Ovary (tissue), 3 donors: ENCODE data around the gene APBA2.

ENCODE experiments used
- CTCF ChIP-seq, 3 donors: fragments of 450-650 bp in 2 of 3; fragments of 200-600 bp in 1 of 3; IDR thresholded peaks; one replicate each; pipeline versions ENCODE4 v1.5.1 to v1.8.0; 2016 to 2022; ENCODE audit warnings: antibody characterized with exemption in 3 of 3, mild to moderate bottlenecking in 1 of 3
- POLR2A ChIP-seq: fragments of 450-650 bp; IDR thresholded peaks from one replicate; pipeline ENCODE4 v1.6.1; 2017; ENCODE audit warnings: antibody characterized with exemption, mild to moderate bottlenecking, moderate library complexity
- donor health status: DM: no; HTN: no; CAD: no.

GRCh38 chr15:28929200-28929599 lies 43.4 kb downstream of the APBA2 start:
- TF ChIP-seq CTCF (IDR thresholded peaks at IDR 0.05) (no peak), POLR2A (no peak)
